HG02885 (cell line): ENCODE data around the gene FBLIM1.

Source experiments
- ATAC-seq: cut with Tn5 transposase; IDR thresholded peaks from one replicate; pipeline ENCODE4 v1.9.1; 2021; ENCODE audit warnings: mild to moderate bottlenecking; ENCODE audit not compliant: unreplicated experiment, poor library complexity

The FBLIM1 gene

DNA sequence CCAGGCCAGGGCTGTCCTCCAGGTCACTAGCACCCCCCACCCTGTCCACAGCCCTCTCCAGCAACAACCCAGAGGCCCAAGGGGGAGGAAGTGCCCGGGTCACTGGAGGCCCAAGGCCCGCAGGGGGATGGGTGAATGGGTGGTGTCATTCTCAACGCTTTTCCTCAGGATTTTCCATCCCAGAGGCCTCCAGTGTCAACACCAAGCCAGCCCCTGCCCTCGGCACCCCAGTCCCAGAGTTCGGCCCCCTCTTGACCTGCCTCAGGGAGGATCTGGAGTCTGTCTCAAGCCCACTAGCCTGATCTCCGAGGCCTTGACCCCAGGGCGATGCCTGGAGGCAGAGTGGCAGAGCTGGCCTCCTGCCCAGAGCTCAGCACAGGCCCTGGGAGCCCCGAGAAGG, 11.2 kb upstream of the FBLIM1 start:
- no peak for ATAC-seq

DNA sequence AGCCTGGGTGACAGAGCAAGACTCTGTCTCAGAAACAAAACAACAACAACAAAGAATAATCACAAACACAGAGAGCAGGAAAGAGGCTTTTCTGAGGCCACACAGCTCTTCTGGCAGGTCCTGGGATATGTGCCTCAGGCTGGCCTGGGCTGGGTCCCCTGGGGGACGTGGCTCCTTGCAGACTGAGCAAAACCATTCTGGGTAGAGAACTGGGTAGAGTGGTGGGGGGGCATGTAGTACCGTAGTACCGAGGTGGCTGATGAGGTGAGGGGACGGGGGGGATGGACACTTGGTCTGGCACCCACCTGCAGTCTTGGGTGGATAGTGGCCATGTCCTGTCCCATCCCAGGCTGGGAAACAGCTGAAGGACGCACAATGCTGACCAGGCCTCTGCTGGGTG, 10.3 kb upstream of the FBLIM1 start:
- ATAC-seq: no peak

DNA sequence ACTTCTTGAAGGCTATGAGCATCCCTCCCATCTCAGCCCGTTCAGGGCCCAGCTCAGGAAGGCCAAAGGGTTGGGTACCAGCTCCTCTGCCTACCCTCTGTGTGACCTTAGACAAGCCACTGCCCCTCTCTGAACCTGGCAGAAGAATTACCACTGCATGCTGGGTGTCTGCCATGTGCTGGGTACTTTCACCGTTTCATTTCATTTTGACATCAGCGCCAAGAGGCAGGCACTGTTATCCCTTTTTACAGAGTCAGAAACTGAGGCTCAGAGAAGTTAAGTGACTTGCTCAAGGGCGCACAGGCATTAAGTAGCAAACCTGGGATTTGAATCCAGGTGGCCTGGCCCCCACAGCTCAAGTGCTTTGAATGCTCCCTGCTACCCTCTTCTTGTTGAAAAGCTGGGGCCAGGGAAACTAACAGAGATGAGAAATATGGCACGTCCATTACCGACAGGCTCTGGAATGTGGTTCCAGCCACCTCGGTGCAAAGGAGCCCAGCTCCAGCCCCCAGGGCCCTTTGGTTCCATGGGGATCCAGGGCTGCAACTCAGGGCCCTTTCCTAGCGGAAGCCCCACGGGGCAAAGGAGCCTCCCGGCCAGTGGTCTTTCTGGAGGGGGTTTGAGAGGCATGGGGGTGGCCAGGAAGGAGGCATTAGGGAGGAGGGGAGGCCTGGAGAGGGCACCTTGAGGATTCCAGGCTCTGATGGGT, 9.8 kb upstream of the FBLIM1 start:
- ATAC-seq: no peak

DNA sequence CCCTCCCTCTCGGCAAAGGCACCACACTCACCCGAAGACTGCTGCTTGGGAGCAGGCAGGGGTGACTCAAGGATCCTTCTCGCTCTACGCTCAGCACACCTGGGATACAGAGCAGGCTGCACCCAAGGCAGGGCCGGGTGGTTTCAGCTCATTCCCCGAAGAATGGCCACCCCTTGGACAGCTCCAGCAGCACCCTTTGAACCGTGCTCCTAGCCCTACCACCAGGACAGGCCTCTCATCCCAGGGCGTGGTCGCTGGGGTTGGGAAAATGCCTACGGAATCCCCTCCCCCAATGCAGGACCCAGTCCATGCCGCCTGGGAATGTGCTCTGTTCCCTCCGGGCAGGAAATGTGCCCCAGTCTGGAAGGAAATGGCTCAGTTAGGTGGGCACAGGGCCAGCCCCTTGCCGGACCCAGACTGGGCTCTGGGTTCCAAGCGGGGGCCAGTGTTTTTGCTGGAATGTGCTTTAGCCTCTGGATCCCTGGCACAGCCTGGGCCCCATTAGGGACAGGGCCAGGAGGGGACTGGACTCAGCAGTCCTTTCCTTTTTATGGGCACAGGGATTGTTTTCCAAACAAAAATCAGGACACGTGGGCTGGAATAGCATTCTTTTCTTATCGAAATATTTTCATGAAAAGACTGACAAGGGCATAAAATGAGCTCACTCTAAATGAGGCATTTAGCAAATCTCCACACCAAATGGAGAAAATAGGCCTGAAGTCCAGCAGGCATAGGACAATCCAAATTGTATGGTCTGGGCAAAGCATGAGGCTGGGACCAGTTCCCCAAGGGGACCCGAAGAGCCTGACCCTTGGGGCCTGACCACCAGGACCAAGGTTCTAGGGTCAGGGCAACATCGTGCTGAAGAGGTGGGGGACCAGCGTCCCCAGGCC, 8.9 kb upstream of the FBLIM1 start:
- ATAC-seq: no peak

DNA sequence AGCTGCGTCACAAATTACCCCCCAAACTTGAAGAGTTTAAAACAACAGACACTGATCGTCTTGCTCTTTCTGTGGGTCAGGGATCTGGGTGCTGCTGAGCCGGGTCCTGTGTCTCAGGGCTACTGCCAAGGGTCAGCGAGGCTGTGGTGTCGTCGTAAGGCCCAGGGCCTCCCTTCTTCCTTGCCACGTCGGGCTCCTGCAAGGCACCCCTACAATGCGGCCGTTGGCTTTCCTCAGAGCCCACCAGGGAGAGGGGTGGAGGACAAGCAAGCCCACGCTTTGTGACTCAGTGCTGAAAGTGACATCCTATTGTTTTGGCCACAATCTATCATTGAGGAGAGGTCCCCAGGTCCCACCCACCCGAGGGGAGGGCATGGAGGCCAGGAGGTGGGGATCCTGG, 7.7 kb upstream of the FBLIM1 start:
- no peak for ATAC-seq

DNA sequence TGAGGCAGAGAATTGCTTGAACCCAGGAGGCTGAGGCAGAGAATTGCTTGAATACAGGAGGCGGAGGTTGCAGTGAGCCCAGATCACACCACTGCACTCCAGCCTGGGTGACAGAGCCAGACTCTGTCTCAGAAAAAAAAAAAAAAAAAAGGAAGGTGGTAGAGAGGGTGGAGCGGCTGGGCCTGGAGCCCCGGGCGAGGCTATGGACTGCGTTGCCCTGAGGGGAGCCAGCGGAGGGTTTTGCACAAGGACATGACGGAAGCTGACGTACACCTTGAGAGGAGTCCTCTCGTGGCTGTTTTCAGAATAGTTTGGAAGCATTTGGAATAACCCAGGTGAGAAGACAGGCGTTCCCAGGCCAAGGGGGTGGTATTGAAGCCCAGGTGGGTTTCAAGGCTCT, 6.9 kb upstream of the FBLIM1 start:
- ATAC-seq: no peak

DNA sequence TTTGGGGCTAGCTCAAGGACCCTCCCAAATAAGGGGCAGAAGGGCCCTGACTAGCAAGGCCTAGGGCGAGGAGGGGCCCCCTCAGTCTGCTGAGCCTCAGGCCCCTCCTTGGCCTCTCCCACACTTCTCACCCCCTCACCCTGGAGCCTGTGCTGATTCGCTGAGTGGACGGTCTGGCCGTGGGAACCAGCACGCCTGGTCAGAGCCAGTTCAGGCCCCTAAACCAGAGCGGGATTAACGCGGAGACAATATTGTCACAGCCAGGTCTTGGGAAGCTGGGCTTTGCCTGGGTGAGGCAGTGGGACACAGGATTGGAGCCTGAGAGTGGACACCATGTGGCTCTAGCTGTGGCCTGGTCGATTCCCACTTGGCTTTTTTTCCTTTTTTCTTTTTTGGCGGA, 4.8 kb upstream of the FBLIM1 start:
- no peak for ATAC-seq

DNA sequence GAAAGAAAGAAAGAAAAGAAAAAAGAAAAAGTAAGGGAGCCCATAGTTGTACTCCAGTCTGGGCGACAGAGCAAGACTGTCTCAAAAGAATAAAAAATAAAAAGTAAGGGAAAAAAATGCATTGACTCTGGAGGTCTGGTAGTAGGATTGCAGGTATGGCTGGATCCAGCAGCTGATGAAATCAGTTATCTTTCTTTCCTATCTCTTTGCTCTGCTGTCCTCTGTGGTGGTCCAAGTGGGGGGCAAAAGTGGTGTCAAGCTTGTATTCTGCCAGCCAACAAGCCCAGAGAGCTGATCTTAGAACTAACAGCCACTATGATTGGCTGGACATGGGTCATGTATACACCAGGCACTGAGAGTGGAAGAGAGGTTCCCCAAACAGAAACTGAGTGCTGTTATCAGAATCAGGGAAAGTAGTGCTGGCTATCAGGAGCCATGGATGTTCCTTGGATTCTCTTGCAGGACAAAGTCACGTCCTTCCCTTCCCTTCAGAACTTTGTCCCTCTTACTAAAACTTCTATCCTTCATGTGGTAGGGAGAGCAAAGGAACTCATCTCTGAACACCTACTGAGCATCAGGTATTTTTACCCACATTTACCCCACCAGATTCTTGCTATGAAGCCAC, 3.5 kb upstream of the FBLIM1 start:
- ATAC-seq: no peak

DNA sequence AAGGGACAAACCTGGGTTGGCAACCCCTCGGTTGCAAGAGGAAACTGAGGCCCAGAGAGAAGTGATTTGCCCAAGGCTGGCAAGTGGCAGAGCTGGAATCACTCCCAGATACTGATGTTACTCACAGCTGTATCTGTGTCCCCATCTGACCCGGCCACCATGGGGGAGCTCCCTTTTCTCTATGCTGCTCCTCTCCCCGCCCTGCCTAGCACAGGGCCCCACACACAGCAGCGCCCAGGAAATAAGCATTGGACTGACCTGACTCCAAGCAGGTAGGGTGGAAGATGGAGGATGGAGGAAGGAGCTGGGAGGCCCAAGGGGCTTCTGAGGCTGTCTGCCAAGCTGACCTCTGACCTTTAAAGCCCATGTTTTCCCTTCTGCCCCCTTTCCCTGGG, 3.0 kb upstream of the FBLIM1 start:
- no peak for ATAC-seq

DNA sequence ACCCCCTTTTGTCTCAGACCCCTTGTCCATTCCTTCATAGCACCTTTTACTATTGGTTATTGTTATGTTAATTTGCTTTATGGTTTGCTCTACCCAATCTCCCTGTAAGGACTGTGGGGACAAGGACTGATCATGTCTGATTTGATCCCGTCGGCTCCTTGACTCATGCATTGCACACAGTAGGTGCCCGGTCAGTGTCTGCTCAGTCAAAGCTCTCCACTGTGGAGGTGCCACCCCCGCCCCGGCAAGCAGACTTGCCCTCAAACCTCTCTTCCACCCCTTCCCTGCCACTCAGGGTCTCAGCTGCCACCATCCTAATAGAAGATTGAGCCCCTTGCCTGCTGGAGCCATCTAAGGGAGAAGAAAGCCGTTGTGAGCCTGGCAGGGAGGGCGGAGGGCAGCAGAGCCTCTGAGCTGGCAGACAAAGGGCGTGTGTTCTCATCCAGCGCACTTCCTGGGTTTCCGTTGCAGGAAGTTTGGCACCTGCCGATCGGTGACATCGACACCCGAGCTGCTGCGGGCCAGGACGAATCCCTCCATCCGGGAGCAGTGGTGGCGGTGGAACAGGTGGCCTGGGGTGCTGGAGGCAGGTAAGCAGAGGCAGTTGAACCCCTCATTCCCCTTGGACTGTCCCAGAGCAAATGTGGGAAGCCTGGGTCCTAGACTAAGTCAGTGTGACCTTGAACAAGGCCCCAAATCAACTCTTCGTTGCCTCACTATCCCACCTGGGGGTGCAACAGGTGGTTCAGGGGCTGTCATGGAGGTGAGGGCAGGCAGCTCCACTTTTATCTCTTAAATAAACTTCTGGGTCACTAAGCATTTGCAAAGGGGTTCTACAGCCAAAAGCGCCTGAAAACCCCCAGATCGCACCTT, 2.2 kb upstream of the FBLIM1 start:
- ATAC-seq: no peak

DNA sequence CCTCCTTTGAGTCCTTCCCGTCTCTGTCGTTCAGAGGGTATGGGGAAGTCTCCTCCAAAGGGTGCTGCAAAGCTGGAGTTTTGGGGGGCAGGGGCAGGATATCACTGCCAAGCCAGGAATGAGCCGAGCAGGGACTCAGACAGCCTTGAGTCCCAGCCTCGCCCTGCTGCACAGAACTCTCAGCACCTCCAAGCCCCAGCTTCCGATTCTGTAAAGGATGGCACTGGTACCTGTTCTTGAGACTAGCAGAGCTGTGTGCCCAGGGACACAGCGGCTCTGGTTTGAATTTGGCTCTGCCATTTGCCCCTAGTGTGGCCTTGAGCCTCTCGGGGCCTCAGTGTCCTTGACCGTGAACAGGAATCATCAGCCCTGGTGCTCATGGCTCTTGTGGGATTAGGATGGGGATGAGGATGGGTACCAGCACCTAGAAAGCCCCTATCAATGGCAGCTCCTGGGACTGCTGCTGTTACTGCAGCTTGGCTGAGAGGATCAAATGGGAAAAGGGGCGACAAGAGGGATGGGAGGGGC, 1.5 kb upstream of the FBLIM1 start:
- ATAC-seq: no peak

DNA sequence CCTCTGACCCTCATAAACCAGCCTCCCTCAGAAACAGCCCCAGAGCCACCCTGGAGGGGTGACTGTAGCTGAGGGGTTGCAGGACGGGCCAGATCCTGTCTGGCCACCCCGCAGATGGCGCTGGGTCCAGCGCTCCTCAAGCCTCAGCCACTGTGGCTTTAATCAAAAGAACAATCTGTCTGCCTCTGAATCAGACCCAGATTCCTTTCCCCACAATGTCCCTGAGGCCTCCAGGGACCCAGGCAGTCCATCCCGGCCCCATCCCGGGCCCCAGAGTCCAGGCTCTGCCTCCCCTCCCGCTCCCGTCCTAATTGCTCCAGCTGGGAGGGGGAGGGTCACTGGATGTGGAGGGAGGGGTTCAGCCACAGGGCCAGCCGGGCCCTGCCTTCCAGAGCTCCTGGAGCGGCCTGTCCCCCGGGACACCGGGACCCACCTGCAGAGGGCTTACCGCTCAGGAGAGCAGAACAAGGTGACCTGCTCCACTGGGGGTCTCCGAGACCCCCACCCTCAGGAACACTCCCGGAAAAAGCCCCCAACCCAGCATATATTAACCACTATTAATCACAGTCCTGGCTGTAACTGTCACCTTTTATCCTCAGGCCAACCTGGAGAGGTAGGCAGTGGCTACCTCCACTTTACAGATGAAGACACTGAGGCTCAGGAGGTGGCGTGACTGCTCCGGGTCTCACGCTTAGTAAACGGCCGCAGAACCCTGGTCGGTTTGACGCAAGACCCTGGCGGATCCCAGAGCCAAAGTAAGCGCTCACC, 836 bp upstream of the FBLIM1 start:
- no peak for ATAC-seq

DNA sequence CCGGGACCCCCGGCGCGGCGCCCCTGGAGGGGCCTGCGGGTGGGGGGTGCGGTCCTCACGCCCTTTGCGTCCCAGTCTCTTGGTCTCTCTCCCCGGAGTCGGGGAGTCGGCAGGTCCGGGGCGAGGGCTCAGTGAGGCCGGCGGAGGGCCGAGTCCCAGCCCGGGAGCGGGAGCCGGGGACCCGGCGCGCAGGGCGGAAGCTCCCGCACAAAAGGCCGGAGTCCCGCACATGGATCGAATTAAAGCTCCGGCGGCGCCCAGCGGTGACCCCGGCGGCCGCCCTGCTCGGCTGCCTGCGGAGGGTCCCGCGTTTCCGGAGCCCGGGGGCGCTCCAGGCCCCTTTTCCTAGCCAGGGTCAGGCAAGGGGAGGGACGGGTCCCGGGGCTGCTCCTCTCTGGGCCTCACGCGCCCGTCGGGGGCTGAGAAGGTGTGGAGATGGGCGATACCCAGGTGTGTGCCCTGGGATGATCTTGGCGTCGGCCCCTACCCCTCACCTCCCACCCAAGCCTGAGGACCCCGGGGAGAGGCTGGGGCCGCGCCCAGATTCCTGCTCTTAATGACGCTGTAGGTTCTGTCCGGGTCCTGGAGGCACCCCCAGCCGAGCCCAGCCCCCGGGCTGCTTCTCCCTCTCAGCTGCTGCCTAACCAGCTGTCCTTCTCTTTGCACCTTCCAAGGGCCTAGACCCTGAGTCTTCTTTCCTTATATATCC, 512 bp downstream of the FBLIM1 start:
- ATAC-seq: no peak

DNA sequence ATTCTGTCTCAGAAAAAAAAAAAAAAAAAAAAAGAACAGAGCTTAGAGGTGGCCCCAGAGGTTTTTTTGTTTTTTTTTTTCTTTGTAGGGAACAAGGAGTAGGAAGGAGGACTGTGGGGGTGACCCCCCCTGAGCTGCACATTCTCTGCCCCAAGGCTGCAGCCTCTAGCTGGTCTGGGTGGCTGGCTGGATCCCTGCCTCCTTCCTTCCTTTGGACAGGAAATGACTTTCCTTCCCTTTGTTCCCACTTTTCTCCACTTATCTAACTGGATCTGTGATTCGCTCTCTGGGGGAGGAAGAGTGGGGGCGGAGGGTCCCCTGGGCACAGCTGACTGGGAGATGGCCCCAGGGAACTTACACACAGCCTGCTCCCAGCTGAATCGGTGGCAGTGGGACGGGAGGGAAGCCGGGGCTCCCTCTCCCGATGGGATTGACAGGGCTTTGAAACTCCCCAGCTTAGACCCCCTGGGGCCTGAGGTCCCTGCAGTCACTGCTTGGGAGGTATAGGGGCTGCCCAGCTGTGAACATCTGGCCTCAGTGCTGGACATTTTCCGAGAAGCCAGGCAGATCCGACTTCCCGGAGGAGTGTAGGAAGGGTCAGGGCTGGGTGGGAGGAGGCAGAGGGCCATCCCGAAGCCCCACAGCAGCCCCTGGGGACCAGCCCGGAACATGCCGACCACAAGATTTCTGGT, 2.1 kb downstream of the FBLIM1 start:
- ATAC-seq: no peak

DNA sequence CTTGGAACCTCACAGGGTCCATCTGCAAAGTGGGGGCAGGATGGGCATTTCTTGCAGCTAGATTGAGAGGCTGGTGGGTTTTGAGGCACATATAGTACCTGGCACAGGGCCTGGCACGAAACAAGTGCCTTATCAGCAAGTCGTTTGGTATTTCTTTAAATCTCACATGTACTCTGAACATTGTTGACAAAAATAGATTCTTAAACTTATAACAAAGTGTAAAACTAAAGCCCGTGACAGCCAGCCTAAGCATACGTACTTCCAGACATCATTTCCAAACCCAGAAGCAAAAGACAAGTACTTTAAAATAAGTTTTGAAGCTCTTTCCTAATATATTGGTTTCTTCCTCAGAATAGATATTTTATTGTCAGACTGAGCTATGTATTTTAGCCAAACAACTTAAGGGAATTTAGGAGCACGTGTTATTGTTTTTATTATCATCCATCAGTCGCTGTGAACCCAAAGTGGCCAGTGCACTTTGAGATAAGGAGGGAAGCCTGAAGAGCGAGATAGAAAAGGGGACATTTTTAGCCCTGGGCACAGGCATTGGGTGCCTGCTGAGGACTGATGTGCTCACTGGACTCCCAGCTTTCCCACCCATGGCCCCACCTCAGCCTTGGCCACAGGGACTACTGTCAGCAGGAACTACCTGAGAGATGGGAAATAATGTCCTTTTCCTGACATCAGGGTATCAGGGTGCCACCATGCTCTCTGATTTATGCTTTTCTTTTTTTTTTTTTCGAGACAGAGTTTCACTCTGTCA, 3.0 kb downstream of the FBLIM1 start:
- no peak for ATAC-seq

DNA sequence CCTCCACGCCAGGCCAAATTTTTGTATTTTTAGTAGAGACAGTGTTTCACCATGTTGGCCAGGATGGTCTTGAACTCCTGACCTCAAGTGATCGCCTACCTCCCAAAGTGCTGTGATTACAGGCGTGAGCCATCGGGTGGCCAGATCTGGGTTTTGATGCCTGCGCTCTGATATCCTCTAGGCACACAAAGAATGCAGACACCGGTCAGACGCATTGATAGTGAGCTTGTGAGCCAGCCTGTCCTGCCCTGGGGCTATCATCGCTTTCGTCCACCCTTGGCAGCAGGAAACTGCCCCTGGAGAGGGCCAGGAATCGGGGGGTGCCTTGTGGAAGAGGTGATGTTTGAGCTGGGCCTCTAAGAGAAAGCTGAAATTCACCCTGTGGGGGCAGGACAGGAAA, 4.0 kb downstream of the FBLIM1 start:
- ATAC-seq: no peak

DNA sequence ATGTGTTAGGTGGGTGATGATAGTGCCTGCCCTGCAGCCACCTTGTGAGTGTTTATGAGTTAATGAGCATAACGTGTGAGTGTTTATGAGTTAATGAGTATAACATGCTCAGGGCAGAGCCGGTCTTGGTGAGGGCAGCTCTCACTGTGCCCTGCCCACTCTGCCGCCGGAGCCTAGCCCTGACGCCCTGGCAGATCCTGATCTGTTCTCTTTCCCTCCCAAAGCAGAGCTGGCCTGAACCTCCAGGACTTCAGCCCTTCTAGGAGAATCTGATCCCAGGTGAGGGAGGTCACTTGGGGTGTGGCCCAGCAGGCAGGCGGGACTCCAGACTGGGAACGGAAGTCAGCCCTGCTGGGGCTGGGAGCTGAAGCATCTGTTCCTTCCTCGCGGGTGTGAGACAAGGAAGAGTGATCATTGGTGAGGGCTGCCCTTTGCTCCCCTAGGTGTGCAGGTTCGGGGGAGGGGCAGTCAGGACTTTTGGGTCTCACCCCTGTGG, 5.7 kb downstream of the FBLIM1 start:
- no peak for ATAC-seq
